Thyroid gland (tissue), 4 donors: ENCODE measurements around the gene KMT5C.

Source experiments
- CTCF ChIP-seq, 6 experiments: fragments of 200-600 bp in 3 of 6; fragments of 450-650 bp in 3 of 6; sonication (generic) in 3 of 6; IDR thresholded peaks; one replicate each; pipeline ENCODE4 v1.5.1; 2016 to 2019; ENCODE audit warnings: antibody characterized with exemption in 6 of 6, mild to moderate bottlenecking in 2 of 6, inconsistent platforms in 1 of 6, moderate library complexity in 1 of 6
- POLR2A ChIP-seq, 2 donors: fragments of 450-650 bp; IDR thresholded peaks; one replicate each; pipeline ENCODE4 v1.6.1; 2017; ENCODE audit warnings: antibody characterized with exemption in 2 of 2, mild to moderate bottlenecking in 2 of 2, moderate library complexity in 1 of 2

DNA sequence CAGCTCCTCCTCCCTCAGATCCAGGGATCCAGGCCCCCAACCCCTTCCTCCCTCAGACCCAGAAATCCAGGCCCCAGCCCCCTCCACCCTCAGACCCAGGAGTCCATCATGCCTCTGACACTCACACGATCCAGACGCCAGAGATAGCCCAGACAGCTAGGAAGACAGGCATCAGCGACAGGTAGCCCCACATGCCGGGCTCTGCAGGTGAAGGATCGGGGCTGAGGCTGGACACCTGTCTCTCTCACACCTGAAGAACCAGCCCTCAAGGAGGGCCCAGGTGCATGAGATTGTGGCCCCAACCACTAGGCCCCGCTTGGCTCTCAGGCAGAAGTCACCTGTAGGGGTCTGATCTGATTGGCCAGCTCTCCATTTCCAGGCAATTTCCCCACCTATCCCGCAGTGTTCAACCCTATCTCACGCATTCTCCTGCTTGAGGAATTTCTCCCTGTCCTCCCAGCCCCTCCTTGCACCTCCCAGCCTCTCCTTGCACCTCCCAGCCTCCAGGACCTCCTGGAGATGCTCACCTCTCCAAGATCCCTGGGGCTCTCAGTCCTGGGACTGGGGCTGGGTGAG is 18.7 kb upstream of the KMT5C start:
- TF ChIP-seq CTCF (IDR thresholded peaks at IDR 0.05): no peak
- TF ChIP-seq POLR2A (IDR thresholded peaks at IDR 0.05): no peak
